Common myeloid progenitor, CD34-positive (primary cell): Measurements from ENCODE around the gene CD300LD.

ENCODE experiments used
- CTCF ChIA-PET: fragments of 350-600 bp; sonication (Branson Sonifier 250); formaldehyde crosslinking; loops from one replicate; lab custom pipeline; 2021; ENCODE audit warnings: antibody characterized with exemption; lab: Charles Lee
- POLR2A ChIA-PET: fragments of 350-600 bp; sonication (Branson Sonifier 250); formaldehyde crosslinking; loops from one replicate; lab custom pipeline; 2021; ENCODE audit warnings: antibody characterized with exemption; lab: Charles Lee
- DNase-seq, 3 donors: peaks; one replicate each; pipeline versions ENCODE4 v3.0.0 to v3.0.0-alpha.2; 2013
- H3K27ac ChIP-seq, 2 experiments: 1 replicate in 1 of 2; 2 replicates in 1 of 2; pipeline ENCODE4 v1.7.0; 2013; ENCODE audit warnings: inconsistent platforms in 2 of 2, low read length in 2 of 2, mild to moderate bottlenecking in 2 of 2, low read depth in 1 of 2, moderate library complexity in 1 of 2; ENCODE audit not compliant: severe bottlenecking in 2 of 2, insufficient read depth in 1 of 2, poor library complexity in 1 of 2
- H3K27me3 ChIP-seq, 5 experiments: replicated peaks in 2 of 5; 1 replicate in 3 of 5; 2 replicates in 2 of 5; pipeline versions ENCODE4 v1.6.1 to v1.7.0; 2013; ENCODE audit warnings: low read length in 4 of 5, mild to moderate bottlenecking in 2 of 5, moderate library complexity in 2 of 5, inconsistent platforms in 1 of 5; ENCODE audit not compliant: insufficient read depth in 5 of 5, control insufficient read depth in 4 of 5
- H3K36me3 ChIP-seq, 4 experiments: 1 replicate in 2 of 4; 2 replicates in 2 of 4; pipeline versions ENCODE4 v1.6.1 to v1.7.0; 2013; ENCODE audit warnings: low read length in 3 of 4, control low read depth in 1 of 4, mild to moderate bottlenecking in 1 of 4; ENCODE audit not compliant: control insufficient read depth in 4 of 4, insufficient read depth in 4 of 4
- H3K4me1 ChIP-seq, 4 experiments: 1 replicate in 3 of 4; 2 replicates in 1 of 4; pipeline versions ENCODE4 v1.6.1 to v1.7.1; 2013; ENCODE audit warnings: low read length in 3 of 4, mild to moderate bottlenecking in 3 of 4, control low read depth in 1 of 4, inconsistent platforms in 1 of 4, moderate library complexity in 1 of 4; ENCODE audit not compliant: control insufficient read depth in 4 of 4, insufficient read depth in 4 of 4; ENCODE audit errors: control extremely low read depth in 1 of 4
- H3K4me3 ChIP-seq, 7 experiments: 1 replicate in 4 of 7; 2 replicates in 3 of 7; pipeline versions ENCODE4 v1.5.1 to v1.7.0; 2013; ENCODE audit warnings: mild to moderate bottlenecking in 7 of 7, low read length in 6 of 7, moderate library complexity in 6 of 7, inconsistent platforms in 2 of 7, low read depth in 2 of 7, control low read depth in 1 of 7; ENCODE audit not compliant: insufficient read depth in 4 of 7, control insufficient read depth in 1 of 7; ENCODE audit errors: extremely low read depth in 1 of 7
- H3K9me3 ChIP-seq, 5 experiments: 1 replicate in 4 of 5; 2 replicates in 1 of 5; pipeline versions ENCODE4 v1.6.1 to v1.7.1; 2013; ENCODE audit warnings: low read length in 4 of 5, mild to moderate bottlenecking in 2 of 5, inconsistent platforms in 1 of 5, low read depth in 1 of 5, moderate library complexity in 1 of 5; ENCODE audit not compliant: control insufficient read depth in 4 of 5, insufficient read depth in 2 of 5; ENCODE audit errors: control extremely low read depth in 1 of 5
- WGBS: methylation state at CpG from one replicate; pipeline ENCODE4 v1.1.5; 2013; ENCODE audit not compliant: insufficient coverage; 5-methylcytosine and 5-hydroxymethylcytosine counted together

CD300LD gene

GRCh38 chr17:74597069-74597790, 5.1 kb upstream of the CD300LD start:
- Histone ChIP-seq H3K27me3 (no peaks in the 10 kb centered on the region), H3K27ac (no peak overlapping the region), H3K36me3 (no peaks in the 10 kb centered on the region), H3K4me3 (no peak overlapping the region), H3K4me1 (peaks cover 12 to 32% (median 22%) of the 10 kb centered on the region in 4 experiments), H3K9me3 (no peaks in the 10 kb centered on the region)
- POLR2A ChIA-PET = no interaction called here
- WGBS = 93% methylated on average over 7 of the region's 8 CpGs
- CTCF ChIA-PET = interaction anchor here (1.1 to 1.3 kb wide), 2 partner anchors 48 to 60 kb away, joined by 3 to 4 read pairs; no protein-coding TSS in a partner anchor
- DNase-seq = no peak

- no peaks in the 10 kb centered on the region for H3K9me3 ChIP-seq
- ChIA-PET POLR2A (no interaction called here), CTCF (interaction anchor here (1.3 kb wide), 1 partner anchor 22 kb away, joined by 5 read pairs; no protein-coding TSS in a partner anchor)
- H3K27me3 ChIP-seq = no peaks in the 10 kb centered on the region
- H3K27ac ChIP-seq = no peak overlapping the region
- DNase-seq = no peak
- H3K4me3 ChIP-seq = no peak overlapping the region
- WGBS = 100% methylated on average over 2 of the region's 6 CpGs
- H3K4me1 ChIP-seq = peaks cover 10 to 28% (median 26%) of the 10 kb centered on the region in 4 experiments
- H3K36me3 ChIP-seq = no peaks in the 10 kb centered on the region
Measured at GRCh38 chr17:74595037-74595750, 3.1 kb upstream of the CD300LD start.

DNA sequence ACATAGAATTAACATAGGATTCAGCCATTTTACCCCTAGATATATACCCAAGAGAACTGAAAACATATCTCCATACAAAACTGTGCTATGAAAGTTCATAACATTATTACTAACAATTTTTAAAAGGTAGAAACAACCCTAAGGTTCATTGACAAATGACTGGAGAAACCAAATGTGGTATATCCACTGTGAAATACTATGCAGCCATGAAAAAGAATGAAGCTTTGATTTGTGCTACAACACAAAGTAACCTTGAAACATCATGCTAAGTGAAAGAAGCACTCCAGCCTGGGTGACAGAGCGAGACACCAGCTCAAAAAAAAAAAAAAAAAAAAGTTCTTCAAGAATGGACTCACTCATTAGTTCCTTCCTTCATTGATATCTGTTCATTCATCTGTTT, 580 bp downstream of the CD300LD start:
- Histone ChIP-seq H3K9me3 (no peaks in the 10 kb centered on the region), H3K4me3 (no peak overlapping the region), H3K27ac (no peak overlapping the region), H3K4me1 (peaks cover 0 to 13% (median 8%) of the 10 kb centered on the region in 4 experiments), H3K36me3 (no peaks in the 10 kb centered on the region), H3K27me3 (no peaks in the 10 kb centered on the region)
- POLR2A ChIA-PET = interaction anchor here (0.7 kb wide), 1 partner anchor 22 kb away, joined by 6 read pairs; no protein-coding TSS in a partner anchor
- DNase-seq = no peak
- 80% methylated on average over 1 of the region's 1 CpG for WGBS
- CTCF ChIA-PET = interaction anchor here (0.7 to 5.4 kb wide), 5 partner anchors 9 to 56 kb away, joined by 3 to 24 read pairs (median 7); partner anchors contain the start of gene CD300H

GRCh38 chr17:74585711-74586110, 6.4 kb downstream of the CD300LD start:
- WGBS = 97% methylated on average over 5 of the region's 5 CpGs
- Histone ChIP-seq H3K9me3 (peaks cover 0 to 8% (median 5%) of the 10 kb centered on the region in 5 experiments), H3K27ac (no peak overlapping the region), H3K4me1 (no peaks in the 10 kb centered on the region), H3K36me3 (no peaks in the 10 kb centered on the region), H3K4me3 (no peak overlapping the region), H3K27me3 (peaks cover 0 to 2% (median 0%) of the 10 kb centered on the region in 5 experiments)
- DNase-seq = no peak
- POLR2A ChIA-PET = no interaction called here
- CTCF ChIA-PET = no interaction called here

GRCh38 chr17:74584292-74585060, 7.6 kb downstream of the CD300LD start:
- Histone ChIP-seq H3K4me1 (peaks cover 0 to 8% (median 8%) of the 10 kb centered on the region in 4 experiments), H3K27me3 (peaks cover 0 to 2% (median 0%) of the 10 kb centered on the region in 5 experiments), H3K9me3 (peaks cover 0 to 8% (median 5%) of the 10 kb centered on the region in 5 experiments), H3K4me3 (no peak overlapping the region), H3K27ac (no peak overlapping the region), H3K36me3 (no peaks in the 10 kb centered on the region)
- 91% methylated on average over 8 of the region's 14 CpGs for WGBS
- ChIA-PET CTCF (interaction anchor here (1.2 kb wide), 1 partner anchor 19 kb away, joined by 3 read pairs; no protein-coding TSS in a partner anchor), POLR2A (no interaction called here)
- no peak for DNase-seq

DNA sequence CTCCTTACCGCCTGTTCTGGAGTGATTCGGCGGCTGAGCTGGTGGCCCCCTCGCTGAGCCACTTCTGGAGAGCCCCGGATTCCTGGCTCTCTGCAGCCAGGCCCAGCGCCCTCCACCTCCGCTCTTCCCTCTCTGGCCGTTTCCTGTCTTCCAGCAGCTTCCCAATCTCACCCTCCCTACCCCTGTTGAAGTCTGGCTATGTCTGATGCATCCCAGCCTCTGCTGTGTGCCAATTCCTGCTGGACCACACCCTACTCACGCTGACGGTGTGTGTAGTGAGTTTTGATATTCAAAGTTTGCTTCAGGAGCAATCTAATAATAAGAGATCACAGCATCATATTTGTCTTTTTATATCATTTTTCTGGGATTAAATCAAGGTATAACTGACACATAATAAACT, 9.4 kb downstream of the CD300LD start:
- H3K36me3 ChIP-seq = no peaks in the 10 kb centered on the region
- peaks cover 0 to 9% (median 8%) of the 10 kb centered on the region in 4 experiments for H3K4me1 ChIP-seq
- POLR2A ChIA-PET = no interaction called here
- peaks cover 0 to 8% (median 5%) of the 10 kb centered on the region in 5 experiments for H3K9me3 ChIP-seq
- over 99% methylated on average over 7 of the region's 10 CpGs for WGBS
- no peak for DNase-seq
- CTCF ChIA-PET = no interaction called here
- H3K4me3 ChIP-seq = no peak overlapping the region
- peaks cover 0 to 2% (median 0%) of the 10 kb centered on the region in 5 experiments for H3K27me3 ChIP-seq
- no peak overlapping the region for H3K27ac ChIP-seq
